Natural killer cell (primary cell): ENCODE data around the gene ZNF585A. TPM values are rescaled to one million over a fixed set of nuclear protein-coding genes. Genes with fewer than 3 reads are reported as not detected.

Source experiments
- ATAC-seq, 3 donors: fragments of 150-1000 bp in 2 of 3; fragments of 200-7000 bp in 1 of 3; cut with Tn5 transposase; 1 replicate in 1 of 3; 2 replicates in 2 of 3; pipeline ENCODE4 v1.10.0; 2021; ENCODE audit warnings: mild to moderate bottlenecking in 2 of 3, moderate library complexity in 2 of 3
- DNase-seq, 2 donors: peaks; one replicate each; pipeline versions ENCODE4 v3.0.0 to v3.0.0-alpha.2; 2013 to 2021; ENCODE audit warnings: mixed read lengths in 1 of 2
- H3K27ac ChIP-seq: one replicate; pipeline ENCODE4 v1.5.1; 2013; ENCODE audit warnings: mild to moderate bottlenecking, low read length
- H3K27me3 ChIP-seq: one replicate; pipeline ENCODE4 v1.6.1; 2013; ENCODE audit warnings: low read length; ENCODE audit not compliant: control insufficient read depth, insufficient read depth
- H3K36me3 ChIP-seq: one replicate; pipeline ENCODE4 v1.6.1; 2013; ENCODE audit warnings: low read length; ENCODE audit not compliant: control insufficient read depth, insufficient read depth
- H3K4me1 ChIP-seq: one replicate; pipeline ENCODE4 v1.6.1; 2013; ENCODE audit warnings: low read length; ENCODE audit not compliant: control insufficient read depth, insufficient read depth
- H3K4me3 ChIP-seq: one replicate; pipeline ENCODE4 v1.5.1; 2013; ENCODE audit warnings: low read length
- H3K9me3 ChIP-seq: one replicate; pipeline ENCODE4 v1.6.1; 2013; ENCODE audit warnings: low read length; ENCODE audit not compliant: control insufficient read depth, insufficient read depth
- H3K27ac Mint-ChIP-seq, 2 donors: one replicate each; pipeline ENCODE4 v1.8.0; 2022; ENCODE audit warnings: mild to moderate bottlenecking in 2 of 2, mixed read lengths in 2 of 2, moderate library complexity in 1 of 2
- H3K27me3 Mint-ChIP-seq, 2 donors: one replicate each; pipeline ENCODE4 v1.8.0; 2022; ENCODE audit warnings: low read depth in 2 of 2, mixed read lengths in 2 of 2
- H3K36me3 Mint-ChIP-seq: one replicate; pipeline ENCODE4 v1.8.0; 2022; ENCODE audit warnings: mixed read lengths
- H3K4me1 Mint-ChIP-seq, 2 donors: one replicate each; pipeline ENCODE4 v1.8.0; 2022; ENCODE audit warnings: mixed read lengths in 2 of 2
- H3K4me3 Mint-ChIP-seq: one replicate; pipeline ENCODE4 v1.8.0; 2022; ENCODE audit warnings: mild to moderate bottlenecking, moderate library complexity, mixed read lengths
- H3K9me3 Mint-ChIP-seq, 2 donors: one replicate each; pipeline ENCODE4 v1.8.0; 2022; ENCODE audit warnings: mixed read lengths in 2 of 2
- CTCF ChIP-seq: fragments of 200-600 bp; IDR thresholded peaks from one replicate; pipeline ENCODE4 v1.8.0; 2022; ENCODE audit warnings: antibody characterized with exemption
- WGBS: methylation state at CpG from one replicate; pipeline ENCODE4 v1.1.7; 2013; ENCODE audit warnings: missing lambda C conversion rate; ENCODE audit not compliant: insufficient coverage; 5-methylcytosine and 5-hydroxymethylcytosine counted together
- intact Hi-C: fragments of 100-400 bp; cut with micrococcal nuclease; formaldehyde crosslinking; loops from one replicate; pipeline ENCODE4 v1.14.2; 2022
- total RNA-seq, 4 donors: library from RNA; stranded (reverse); fragments of 120-200 nt in 1 of 4; gene quantifications; one replicate each; pipeline versions ENCODE4 v1.2.3 to v1.2.4, GENCODE V29; 2013 to 2022

Gene ZNF585A
- total RNA-seq, 3 donors from 2014 or later (not counting 1 experiment from before 2014, with no cell fraction given): 8.9 to 12.6 (median 9.9) TPM

GRCh38 chr19:37218592-37218935 is 46.1 kb upstream of the ZNF585A start:
- H3K9me3 Mint-ChIP-seq: no peaks in the 10 kb centered on the region
- no peak for TF ChIP-seq CTCF
- intact Hi-C loops: loop anchor here (1.0 to 10.0 kb wide), 7 partner anchors 8 to 1096 kb away; partner anchors contain the start of genes KCNK6, YIF1B, ZNF146 and ZNF420
- peaks cover 0 to 2% of the 10 kb centered on the region in 2 donors for H3K27me3 Mint-ChIP-seq
- Histone ChIP-seq H3K9me3 (no peaks in the 10 kb centered on the region), H3K4me3 (peak overlapping the region; percentile 87), H3K27ac (peak overlapping the region; percentile 88), H3K36me3 (peaks cover 15% of the 10 kb centered on the region), H3K27me3 (no peaks in the 10 kb centered on the region), H3K4me1 (peaks cover 8% of the 10 kb centered on the region)
- H3K4me3 Mint-ChIP-seq: peak overlapping the region; percentile 87
- peak overlapping the region; percentile 85 to 96 for H3K27ac Mint-ChIP-seq
- H3K4me1 Mint-ChIP-seq: peaks cover 26 to 32% of the 10 kb centered on the region in 2 donors
- DNase-seq (peak in 1 of 2 donors; percentile 22), ATAC-seq (peak; percentile 9 to 39 (median 34))
- H3K36me3 Mint-ChIP-seq: no peaks in the 10 kb centered on the region
- WGBS: 28% methylated on average over 6 of the region's 6 CpGs

- Mint-ChIP-seq H3K4me3 (peak within 1 kb of the TSS; percentile 87), H3K9me3 (no peaks in the 10 kb centered on the region), H3K27ac (peak within 1 kb of the TSS; percentile 85 to 96), H3K27me3 (peaks cover 0 to 2% of the 10 kb centered on the region in 2 donors), H3K4me1 (peaks cover 26 to 32% of the 10 kb centered on the region in 2 donors), H3K36me3 (no peaks in the 10 kb centered on the region)
- ATAC-seq (peak; percentile 83 to 93 (median 90)), DNase-seq (peak; percentile 81 to 88)
- Histone ChIP-seq H3K27ac (peak within 1 kb of the TSS; percentile 88), H3K4me3 (peak within 1 kb of the TSS; percentile 87), H3K36me3 (peaks cover 15% of the 10 kb centered on the region), H3K27me3 (no peaks in the 10 kb centered on the region), H3K9me3 (no peaks in the 10 kb centered on the region), H3K4me1 (peaks cover 8% of the 10 kb centered on the region)
- TF ChIP-seq CTCF: no peak
- intact Hi-C loops: loop anchor here (1.0 to 10.0 kb wide), 7 partner anchors 8 to 1097 kb away; partner anchors contain the start of genes KCNK6, YIF1B, ZNF146 and ZNF420
- WGBS: under 1% methylated on average over 44 of the region's 44 CpGs
These were observed 45.5 kb upstream of the ZNF585A start, which contains the start of gene ZNF383 for GRCh38 chr19:37217775-37218591. Gene ZNF383, plus strand, starts transcription at chr19:37218214. Its CDS starts 12,240 bp downstream, at chr19:37230454.

GRCh38 chr19:37217480-37217774 is 44.9 kb upstream of the ZNF585A start:
- TF ChIP-seq CTCF: no peak
- H3K4me3 Mint-ChIP-seq: peak overlapping the region; percentile 87
- H3K27me3 Mint-ChIP-seq: peaks cover 0 to 2% of the 10 kb centered on the region in 2 donors
- no peaks in the 10 kb centered on the region for H3K9me3 ChIP-seq
- peaks cover 26 to 32% of the 10 kb centered on the region in 2 donors for H3K4me1 Mint-ChIP-seq
- DNase-seq (no peak), ATAC-seq (no peak)
- peak overlapping the region; percentile 85 to 96 for H3K27ac Mint-ChIP-seq
- peaks cover 12% of the 10 kb centered on the region for H3K36me3 ChIP-seq
- peak overlapping the region; percentile 88 for H3K27ac ChIP-seq
- no peaks in the 10 kb centered on the region for H3K9me3 Mint-ChIP-seq
- peak overlapping the region; percentile 87 for H3K4me3 ChIP-seq
- 1% methylated on average over 7 of the region's 7 CpGs for whole genome bisulfite sequencing
- no peaks in the 10 kb centered on the region for H3K27me3 ChIP-seq
- H3K4me1 ChIP-seq: peaks cover 8% of the 10 kb centered on the region
- H3K36me3 Mint-ChIP-seq: no peaks in the 10 kb centered on the region
- intact Hi-C loops: loop anchor here (10.0 kb wide), 2 partner anchors 97 to 1097 kb away; partner anchors contain the start of genes KCNK6 and YIF1B
